H9 (cell line): Measurements from ENCODE around the gene PBX4. TPM values are rescaled to one million over a fixed set of nuclear protein-coding genes. Genes with fewer than 3 reads are reported as not detected.

Source experiments
- DNase-seq: peaks from one replicate; pipeline ENCODE4 v3.0.0-alpha.2; 2017
- H2AFZ ChIP-seq: one replicate; pipeline ENCODE4 v1.6.1; 2013; ENCODE audit warnings: mild to moderate bottlenecking, low read length, control low read depth, moderate library complexity
- H2AK5ac ChIP-seq: 2 replicates; pipeline ENCODE4 v1.6.1; 2013; ENCODE audit warnings: low read length, control low read depth, mixed read lengths; ENCODE audit not compliant: insufficient read length
- H2BK120ac ChIP-seq: one replicate; pipeline ENCODE4 v1.6.1; 2013; ENCODE audit warnings: low read depth, mild to moderate bottlenecking, low read length, control low read depth, inconsistent platforms; ENCODE audit not compliant: poor library complexity, severe bottlenecking
- H2BK12ac ChIP-seq: 2 replicates; pipeline ENCODE4 v1.6.1; 2013; ENCODE audit warnings: low read length, control low read depth, mixed read lengths, low read depth; ENCODE audit not compliant: insufficient read length
- H2BK15ac ChIP-seq: 2 replicates; pipeline ENCODE4 v1.6.1; 2013; ENCODE audit warnings: low read depth, low read length, control low read depth
- H2BK20ac ChIP-seq: one replicate; pipeline ENCODE4 v1.6.1; 2013; ENCODE audit warnings: low read depth, mild to moderate bottlenecking, low read length, control low read depth, inconsistent platforms; ENCODE audit not compliant: poor library complexity, severe bottlenecking
- H2BK5ac ChIP-seq: 2 replicates; pipeline ENCODE4 v1.6.1; 2013; ENCODE audit warnings: low read length, control low read depth, mixed read lengths; ENCODE audit not compliant: insufficient read length
- H3K14ac ChIP-seq: 2 replicates; pipeline ENCODE4 v1.6.1; 2013; ENCODE audit warnings: low read length, control low read depth; ENCODE audit not compliant: insufficient read depth
- H3K18ac ChIP-seq: 2 replicates; pipeline ENCODE4 v1.6.1; 2013; ENCODE audit warnings: low read depth, mild to moderate bottlenecking, mixed read lengths, low read length, control low read depth; ENCODE audit not compliant: insufficient read length
- H3K23ac ChIP-seq: 2 replicates; pipeline ENCODE4 v1.6.1; 2013; ENCODE audit warnings: low read length, control low read depth, mixed read lengths, low read depth; ENCODE audit not compliant: insufficient read length
- H3K23me2 ChIP-seq: 2 replicates; pipeline ENCODE4 v1.6.1; 2013; ENCODE audit warnings: low read depth, mild to moderate bottlenecking, mixed read lengths, low read length, control low read depth; ENCODE audit not compliant: insufficient read length, poor library complexity, severe bottlenecking
- H3K27ac ChIP-seq: 2 replicates; pipeline ENCODE4 v1.5.1; 2013; ENCODE audit warnings: low read length, control low read depth, mixed read lengths, low read depth; ENCODE audit not compliant: insufficient read length
- H3K27me3 ChIP-seq: 2 replicates; pipeline ENCODE4 v1.6.1; 2013; ENCODE audit warnings: low read length, control low read depth, inconsistent platforms; ENCODE audit not compliant: insufficient read depth
- H3K4ac ChIP-seq: 2 replicates; pipeline ENCODE4 v1.6.1; 2013; ENCODE audit warnings: low read depth, mild to moderate bottlenecking, control low read depth, inconsistent platforms, low read length, moderate library complexity
- H3K4me1 ChIP-seq: 2 replicates; pipeline ENCODE4 v1.6.1; 2013; ENCODE audit warnings: low read length, control low read depth, inconsistent platforms; ENCODE audit not compliant: insufficient read depth
- H3K4me2 ChIP-seq: 2 replicates; pipeline ENCODE4 v1.6.1; 2013; ENCODE audit warnings: low read length, control low read depth, mixed read lengths; ENCODE audit not compliant: insufficient read length, insufficient read depth
- H3K56ac ChIP-seq: 2 replicates; pipeline ENCODE4 v1.6.1; 2013; ENCODE audit warnings: low read depth, mild to moderate bottlenecking, mixed read lengths, low read length, control low read depth; ENCODE audit not compliant: insufficient read length
- H3K79me1 ChIP-seq: 2 replicates; pipeline ENCODE4 v1.6.1; 2013; ENCODE audit warnings: low read depth, mild to moderate bottlenecking, moderate library complexity, low read length, control low read depth, inconsistent platforms; ENCODE audit not compliant: insufficient read depth, poor library complexity, severe bottlenecking
- H3K79me2 ChIP-seq: 2 replicates; pipeline ENCODE4 v1.6.1; 2013; ENCODE audit warnings: low read length, control low read depth, inconsistent platforms; ENCODE audit not compliant: insufficient read depth
- H3K9ac ChIP-seq: 2 replicates; pipeline ENCODE4 v1.6.1; 2013; ENCODE audit warnings: low read length, control low read depth, mixed read lengths; ENCODE audit not compliant: insufficient read length; ENCODE audit errors: extremely low read depth
- H3K9me3 ChIP-seq: one replicate; pipeline ENCODE4 v1.6.1; 2013; ENCODE audit warnings: low read depth, low read length, inconsistent platforms; ENCODE audit not compliant: control insufficient read depth
- H3T11ph ChIP-seq: one replicate; pipeline ENCODE4 v1.6.1; 2013; ENCODE audit warnings: mild to moderate bottlenecking, low read length, control low read depth, inconsistent platforms
- H4K20me1 ChIP-seq: one replicate; pipeline ENCODE4 v1.6.1; 2013; ENCODE audit not compliant: control insufficient read depth, insufficient read length, insufficient read depth
- H4K5ac ChIP-seq: 2 replicates; pipeline ENCODE4 v1.6.1; 2013; ENCODE audit warnings: low read depth, mild to moderate bottlenecking, mixed read lengths, low read length, control low read depth; ENCODE audit not compliant: insufficient read length
- H4K8ac ChIP-seq: replicated peaks from 2 replicates; pipeline ENCODE4 v1.6.1; 2013; ENCODE audit warnings: low read length, control low read depth, mixed read lengths, low read depth; ENCODE audit not compliant: insufficient read length
- H4K91ac ChIP-seq: 2 replicates; pipeline ENCODE4 v1.6.1; 2013; ENCODE audit warnings: low read depth, mild to moderate bottlenecking, moderate library complexity, mixed read lengths, low read length, control low read depth; ENCODE audit not compliant: insufficient read length
- H3K27ac Mint-ChIP-seq, 3 experiments: 2 replicates in 2 of 3; 3 replicates in 1 of 3; pipeline ENCODE4 v1.8.0; 2020 to 2021; ENCODE audit warnings: mixed read lengths in 3 of 3, mild to moderate bottlenecking in 1 of 3, moderate library complexity in 1 of 3
- H3K27me3 Mint-ChIP-seq: 2 replicates; pipeline ENCODE4 v1.8.0; 2021; ENCODE audit warnings: low read depth, mild to moderate bottlenecking, moderate library complexity, mixed read lengths
- H3K36me3 Mint-ChIP-seq, 3 experiments: 2 replicates in 2 of 3; 3 replicates in 1 of 3; pipeline ENCODE4 v1.8.0; 2020 to 2021; ENCODE audit warnings: low read depth in 3 of 3, mixed read lengths in 3 of 3; ENCODE audit not compliant: insufficient read depth in 1 of 3
- H3K4me1 Mint-ChIP-seq, 2 experiments: 2 replicates each; pipeline ENCODE4 v1.8.0; 2020; ENCODE audit warnings: mixed read lengths in 2 of 2
- H3K4me3 Mint-ChIP-seq, 2 experiments: 2 replicates in 1 of 2; 3 replicates in 1 of 2; pipeline ENCODE4 v1.8.0; 2020 to 2021; ENCODE audit warnings: mild to moderate bottlenecking in 2 of 2, mixed read lengths in 2 of 2, moderate library complexity in 1 of 2
- H3K9me3 Mint-ChIP-seq, 2 experiments: 2 replicates in 1 of 2; 3 replicates in 1 of 2; pipeline ENCODE4 v1.8.0; 2020; ENCODE audit warnings: mild to moderate bottlenecking in 2 of 2, mixed read lengths in 2 of 2, moderate library complexity in 1 of 2
- CTCF ChIP-seq: fragments of 200-600 bp; sonication (generic); conservative IDR thresholded peaks from 3 replicates; pipeline ENCODE4 v1.8.0; 2021; ENCODE audit warnings: antibody characterized with exemption, mild to moderate bottlenecking
- WGBS: extraction: QIAGEN DNeasy Blood & Tissue Kit; methylation state at CpG from one replicate; pipeline ENCODE4 v1.1.7; 2013; ENCODE audit warnings: missing lambda C conversion rate, low lambda C conversion rate, mixed read lengths; ENCODE audit not compliant: insufficient read length; ENCODE audit errors: extremely low coverage; 5-methylcytosine and 5-hydroxymethylcytosine counted together
- total RNA-seq: library from RNA; stranded (reverse); gene quantifications from 2 replicates; pipeline ENCODE4 v1.2.1, GENCODE V29; 2021

Gene PBX4
- total RNA-seq, 1 experiment from 2014 or later: 3.3 TPM

- no peak for TF ChIP-seq CTCF
- H2BK12ac ChIP-seq: no peak overlapping the region
- no peak overlapping the region for H3K4me2 ChIP-seq
- H3K79me2 ChIP-seq: peaks cover 2% of the 10 kb centered on the region; the same call in 1 of the 2 replicates
- no peak overlapping the region for H3K4ac ChIP-seq
- no peak overlapping the region for H3K9ac ChIP-seq
- peaks cover 3% of the 10 kb centered on the region; the same call in 1 of the 2 replicates for H3K4me1 ChIP-seq
- H4K8ac ChIP-seq: no peak overlapping the region
- no peak overlapping the region for H2BK5ac ChIP-seq
- H2AFZ ChIP-seq: no peak overlapping the region
- H2BK20ac ChIP-seq: no peak overlapping the region
- H3K9me3 ChIP-seq: no peaks in the 10 kb centered on the region
- H2BK15ac ChIP-seq: no peak overlapping the region
- Mint-ChIP-seq H3K4me3 (no peak overlapping the region), H3K27ac (no peak overlapping the region; a peak in 1 of 7 replicates), H3K4me1 (peaks cover 16 to 20% of the 10 kb centered on the region in 2 experiments), H3K27me3 (peaks cover 3% of the 10 kb centered on the region; the same call in 1 of the 2 replicates), H3K9me3 (no peaks in the 10 kb centered on the region), H3K36me3 (peaks cover 9 to 39% (median 36%) of the 10 kb centered on the region in 3 experiments; a peak in 6 of 7 replicates)
- no CpG with 5 or more reads among the region's 2 CpGs for WGBS
- H3K23me2 ChIP-seq: peaks cover 10% of the 10 kb centered on the region
- H4K5ac ChIP-seq: no peak overlapping the region
- no peak overlapping the region for H2AK5ac ChIP-seq
- H4K20me1 ChIP-seq: peaks cover 2% of the 10 kb centered on the region
- H3K27me3 ChIP-seq: no peaks in the 10 kb centered on the region
- H2BK120ac ChIP-seq: no peak overlapping the region
- H3K56ac ChIP-seq: no peak overlapping the region
- no peak overlapping the region for H3K27ac ChIP-seq
- H4K91ac ChIP-seq: no peak overlapping the region
- H3K18ac ChIP-seq: no peak overlapping the region
- H3K23ac ChIP-seq: no peak overlapping the region
- no peak overlapping the region for H3K14ac ChIP-seq
- no peak overlapping the region for H3T11ph ChIP-seq
- no peak for DNase-seq
- no peaks in the 10 kb centered on the region for H3K79me1 ChIP-seq
Measured at GRCh38 chr19:19630426-19630825, 11.9 kb upstream of the PBX4 start.
